GM19438 (cell line): ENCODE results near the gene MSRB2.

Experiments
- ATAC-seq: cut with Tn5 transposase; IDR thresholded peaks from one replicate; pipeline ENCODE4 v1.9.1; 2021; ENCODE audit warnings: low read depth; ENCODE audit not compliant: unreplicated experiment

The MSRB2 gene

DNA sequence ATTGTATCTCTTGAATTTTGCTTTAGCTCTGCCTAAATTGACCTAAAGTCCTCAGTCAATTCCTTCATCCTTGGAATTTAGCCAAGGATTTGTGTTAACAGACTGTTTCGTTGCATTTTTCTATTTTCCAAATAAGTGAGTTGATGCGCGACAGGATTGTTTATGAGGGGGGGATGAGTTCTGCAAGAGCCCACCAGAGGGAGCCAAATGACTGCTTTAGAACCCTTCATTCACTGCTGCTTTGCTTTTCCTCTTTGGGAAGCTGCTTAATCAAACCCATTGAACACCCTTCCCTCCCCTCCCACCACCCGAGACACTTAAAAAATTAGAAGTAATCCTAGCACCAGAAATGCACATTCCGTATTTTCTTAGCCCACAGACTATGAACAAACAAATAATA is 63.0 kb downstream of the MSRB2 start:
- no peak for ATAC-seq

DNA sequence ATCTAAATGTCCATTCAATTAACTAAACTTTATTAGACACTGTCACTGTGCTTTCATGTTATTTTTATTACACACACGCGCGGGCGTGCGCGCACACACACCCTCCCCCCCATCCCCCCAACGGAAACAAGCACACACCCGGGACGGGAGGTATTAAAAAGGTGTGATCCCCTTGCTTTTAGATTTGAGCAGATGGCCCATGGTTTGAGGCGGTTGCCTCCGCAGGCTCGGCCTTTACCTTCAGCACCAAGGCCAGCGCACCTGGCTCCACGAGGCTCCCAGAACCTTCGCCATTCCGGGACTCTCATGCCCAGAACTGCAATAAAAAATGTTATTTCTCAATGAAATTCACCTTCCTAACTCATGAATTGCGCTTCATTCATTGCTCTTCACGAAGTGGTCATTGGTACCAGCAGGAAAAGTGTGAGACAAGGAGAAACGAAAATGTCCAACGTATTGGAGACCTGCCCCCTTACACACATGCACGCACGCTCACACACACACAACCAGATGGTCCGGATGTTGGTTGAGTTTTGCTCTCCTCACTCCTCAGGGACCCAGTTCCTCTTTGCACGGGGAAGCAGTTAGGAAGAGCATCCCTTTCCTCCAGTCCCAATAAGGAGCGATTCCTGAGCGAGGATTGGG is 76.0 kb downstream of the MSRB2 start:
- no peak for ATAC-seq
